PC-3 (cell line): ENCODE data around the gene CLRN3. TPM values are rescaled to one million over a fixed set of nuclear protein-coding genes. Genes with fewer than 3 reads are reported as not detected.

ENCODE experiments used
- ATAC-seq: fragments of 200-7000 bp; cut with Tn5 transposase; 2 replicates; pipeline ENCODE4 v1.9.1; 2020; ENCODE audit warnings: mild to moderate bottlenecking, moderate library complexity
- BruUV-seq: library from RNA; stranded (reverse); fragments of 400-500 nt; replicated peaks from 2 replicates; lab custom pipeline; 2021; lab: Mats Ljungman, UMichigan
- CTCF ChIA-PET: fragments of 300-600 bp; sonication (Branson Sonifier 250); formaldehyde crosslinking; loops from one replicate; lab custom pipeline; 2022; ENCODE audit warnings: antibody characterized with exemption; lab: Charles Lee
- POLR2A ChIA-PET: fragments of 300-600 bp; sonication (Branson Sonifier 250); formaldehyde crosslinking; loops from one replicate; lab custom pipeline; 2022; ENCODE audit warnings: antibody characterized with exemption; ENCODE audit not compliant: unreplicated experiment; lab: Charles Lee
- DNase-seq: peaks from one replicate; pipeline ENCODE4 v3.0.0-alpha.2; 2015
- H2AFZ ChIP-seq: fragments of 300-600 bp; sonication (generic); 2 replicates; pipeline ENCODE4 v1.6.0; 2016; ENCODE audit warnings: antibody characterized with exemption, low read length
- H3F3A ChIP-seq: fragments of 300-600 bp; sonication (generic); one replicate; pipeline ENCODE4 v1.6.0; 2017; ENCODE audit warnings: antibody characterized with exemption, low read length, control low read depth, mild to moderate bottlenecking; ENCODE audit not compliant: unreplicated experiment
- H3K27ac ChIP-seq: fragments of 300-600 bp; sonication (generic); 2 replicates; pipeline ENCODE4 v1.5.1; 2016; ENCODE audit warnings: mild to moderate bottlenecking, low read length
- H3K27me3 ChIP-seq: fragments of 300-600 bp; sonication (generic); 2 replicates; pipeline ENCODE4 v1.6.1; 2016; ENCODE audit warnings: low read length, mixed read lengths
- H3K36me3 ChIP-seq: fragments of 300-600 bp; sonication (generic); 2 replicates; pipeline ENCODE4 v1.6.1; 2016; ENCODE audit warnings: low read depth, mixed run types, low read length, mixed read lengths
- H3K4me1 ChIP-seq: fragments of 300-600 bp; sonication (generic); 2 replicates; pipeline ENCODE4 v1.5.1; 2016; ENCODE audit warnings: low read length; ENCODE audit not compliant: insufficient read depth
- H3K4me2 ChIP-seq: fragments of 300-600 bp; sonication (generic); 2 replicates; pipeline ENCODE4 v1.6.0; 2016; ENCODE audit warnings: low read length
- H3K4me3 ChIP-seq: fragments of 300-600 bp; sonication (generic); 2 replicates; pipeline ENCODE4 v1.5.1; 2016; ENCODE audit warnings: mild to moderate bottlenecking, low read length, mixed read lengths
- H3K79me2 ChIP-seq: fragments of 300-600 bp; sonication (generic); 2 replicates; pipeline ENCODE4 v1.6.1; 2017; ENCODE audit warnings: low read length, mixed read lengths
- H3K9ac ChIP-seq: fragments of 300-600 bp; sonication (generic); 2 replicates; pipeline ENCODE4 v1.6.0; 2016; ENCODE audit warnings: mild to moderate bottlenecking, low read length
- H3K9me2 ChIP-seq: fragments of 300-600 bp; sonication (generic); replicated peaks from 2 replicates; pipeline ENCODE4 v1.6.1; 2016; ENCODE audit warnings: mixed run types, low read length, mixed read lengths
- H3K9me3 ChIP-seq: fragments of 300-600 bp; sonication (generic); 2 replicates; pipeline ENCODE4 v1.6.1; 2016; ENCODE audit warnings: low read length, mixed read lengths
- H4K20me1 ChIP-seq: fragments of 300-600 bp; sonication (generic); 2 replicates; pipeline ENCODE4 v1.6.1; 2016; ENCODE audit warnings: low read length, mixed read lengths
- EZH2 ChIP-seq: fragments of 300-600 bp; sonication (generic); IDR thresholded peaks from one replicate; pipeline ENCODE4 v1.6.1; 2017; ENCODE audit warnings: antibody characterized with exemption, mild to moderate bottlenecking, low read length; ENCODE audit not compliant: unreplicated experiment
- EZH2phosphoT487 ChIP-seq: fragments of 300-600 bp; sonication (generic); IDR thresholded peaks from 2 replicates; pipeline ENCODE4 v1.6.1; 2018; ENCODE audit warnings: mild to moderate bottlenecking, antibody characterized with exemption, low read length, borderline replicate concordance
- intact Hi-C: fragments of 100-400 bp; cut with micrococcal nuclease; formaldehyde crosslinking; loops from 2 replicates; pipeline ENCODE4 v1.9.0; 2023
- total RNA-seq: library from RNA; depleted of rRNA; stranded (reverse); fragments of >200 nt; gene quantifications from 2 replicates; pipeline ENCODE4 v1.2.3, GENCODE V29; 2014
- TF ChIP-seq, protein P1 (sequence below): fragments of 300-600 bp; sonication (generic); conservative IDR thresholded peaks from 2 replicates; pipeline ENCODE4 v1.5.1; 2017; ENCODE audit warnings: antibody characterized with exemption, low read depth, mild to moderate bottlenecking, low read length

The CLRN3 gene
- total RNA-seq, 1 experiment from 2014 or later: not detected

DNA sequence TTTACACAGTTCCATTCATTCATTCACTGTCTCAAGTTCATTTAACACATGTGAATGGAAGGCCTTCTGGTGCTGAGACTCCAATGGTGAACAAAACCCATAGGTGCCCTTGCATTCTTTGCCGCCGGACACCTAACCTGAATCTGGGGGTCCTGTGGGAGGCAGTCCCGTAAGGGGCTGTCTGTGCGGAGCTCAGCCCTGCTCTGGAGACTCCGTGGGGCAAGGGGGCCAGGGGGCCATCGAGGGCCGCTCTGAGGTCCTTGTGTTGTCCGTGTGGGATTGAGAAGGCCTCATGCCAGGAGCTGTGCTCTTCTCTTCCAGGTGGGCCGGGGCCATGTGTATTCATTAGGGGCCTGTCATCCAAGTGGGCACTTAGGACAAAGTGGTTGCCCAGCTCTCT, 29.5 kb upstream of the CLRN3 start:
- Histone ChIP-seq H3K4me3 (no peak overlapping the region), H3K4me2 (no peak overlapping the region), H3K27ac (peak overlapping the region; percentile 41; the same call in 1 of the 2 replicates), H3K9me2 (no peaks in the 10 kb centered on the region), H3F3A (no peaks in the 10 kb centered on the region), H3K79me2 (no peaks in the 10 kb centered on the region), H3K9ac (no peak overlapping the region; the same call in 1 of the 2 replicates), H3K9me3 (no peaks in the 10 kb centered on the region), H3K4me1 (peaks cover 24% of the 10 kb centered on the region), H3K27me3 (no peaks in the 10 kb centered on the region), H4K20me1 (no peaks in the 10 kb centered on the region), H2AFZ (no peak overlapping the region), H3K36me3 (no peaks in the 10 kb centered on the region)
- DNase-seq (no peak), ATAC-seq (no peak)
- ChIA-PET POLR2A (no interaction called here), CTCF (no interaction called here)
- intact Hi-C loops: no loop called here
- TF ChIP-seq EZH2phosphoT487 (no peak), EZH2 (no peak)
- TF ChIP-seq, protein P1, sequence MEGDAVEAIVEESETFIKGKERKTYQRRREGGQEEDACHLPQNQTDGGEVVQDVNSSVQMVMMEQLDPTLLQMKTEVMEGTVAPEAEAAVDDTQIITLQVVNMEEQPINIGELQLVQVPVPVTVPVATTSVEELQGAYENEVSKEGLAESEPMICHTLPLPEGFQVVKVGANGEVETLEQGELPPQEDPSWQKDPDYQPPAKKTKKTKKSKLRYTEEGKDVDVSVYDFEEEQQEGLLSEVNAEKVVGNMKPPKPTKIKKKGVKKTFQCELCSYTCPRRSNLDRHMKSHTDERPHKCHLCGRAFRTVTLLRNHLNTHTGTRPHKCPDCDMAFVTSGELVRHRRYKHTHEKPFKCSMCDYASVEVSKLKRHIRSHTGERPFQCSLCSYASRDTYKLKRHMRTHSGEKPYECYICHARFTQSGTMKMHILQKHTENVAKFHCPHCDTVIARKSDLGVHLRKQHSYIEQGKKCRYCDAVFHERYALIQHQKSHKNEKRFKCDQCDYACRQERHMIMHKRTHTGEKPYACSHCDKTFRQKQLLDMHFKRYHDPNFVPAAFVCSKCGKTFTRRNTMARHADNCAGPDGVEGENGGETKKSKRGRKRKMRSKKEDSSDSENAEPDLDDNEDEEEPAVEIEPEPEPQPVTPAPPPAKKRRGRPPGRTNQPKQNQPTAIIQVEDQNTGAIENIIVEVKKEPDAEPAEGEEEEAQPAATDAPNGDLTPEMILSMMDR: no peak
- no TSS peak for BruUV-seq

DNA sequence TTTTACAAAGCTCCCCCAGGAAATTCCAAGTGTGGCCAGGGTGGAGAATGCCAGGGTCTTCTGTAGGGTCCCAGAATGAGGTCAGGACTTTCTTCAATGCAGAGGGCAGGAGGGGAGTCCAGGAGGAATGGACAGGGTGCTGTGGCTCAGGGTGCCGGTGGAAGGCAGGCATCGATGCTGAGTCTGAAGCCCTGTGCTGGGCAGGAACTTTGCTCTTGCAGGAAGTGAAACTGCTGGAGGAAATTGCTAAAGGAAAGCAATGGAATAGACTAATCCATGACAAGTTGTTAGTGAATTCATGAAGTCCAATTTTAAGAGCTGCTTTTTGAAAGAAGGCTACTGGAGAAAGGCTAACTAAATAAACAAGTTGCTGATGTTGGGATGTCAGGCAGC, 29.0 kb upstream of the CLRN3 start:
- BruUV-seq: no TSS peak
- Histone ChIP-seq H3K4me3 (no peak overlapping the region), H3K36me3 (no peaks in the 10 kb centered on the region), H4K20me1 (no peaks in the 10 kb centered on the region), H3K79me2 (no peaks in the 10 kb centered on the region), H3K27me3 (no peaks in the 10 kb centered on the region), H3K9me3 (no peaks in the 10 kb centered on the region), H3F3A (no peaks in the 10 kb centered on the region), H3K27ac (no peak overlapping the region), H3K9ac (no peak overlapping the region), H3K4me1 (peaks cover 24% of the 10 kb centered on the region), H3K4me2 (no peak overlapping the region), H3K9me2 (no peaks in the 10 kb centered on the region), H2AFZ (no peak overlapping the region)
- ChIA-PET CTCF (no interaction called here), POLR2A (no interaction called here)
- TF ChIP-seq, protein P1: no peak
- no peak for TF ChIP-seq EZH2phosphoT487
- ATAC-seq: no peak
- intact Hi-C loops: no loop called here
- DNase-seq: no peak

DNA sequence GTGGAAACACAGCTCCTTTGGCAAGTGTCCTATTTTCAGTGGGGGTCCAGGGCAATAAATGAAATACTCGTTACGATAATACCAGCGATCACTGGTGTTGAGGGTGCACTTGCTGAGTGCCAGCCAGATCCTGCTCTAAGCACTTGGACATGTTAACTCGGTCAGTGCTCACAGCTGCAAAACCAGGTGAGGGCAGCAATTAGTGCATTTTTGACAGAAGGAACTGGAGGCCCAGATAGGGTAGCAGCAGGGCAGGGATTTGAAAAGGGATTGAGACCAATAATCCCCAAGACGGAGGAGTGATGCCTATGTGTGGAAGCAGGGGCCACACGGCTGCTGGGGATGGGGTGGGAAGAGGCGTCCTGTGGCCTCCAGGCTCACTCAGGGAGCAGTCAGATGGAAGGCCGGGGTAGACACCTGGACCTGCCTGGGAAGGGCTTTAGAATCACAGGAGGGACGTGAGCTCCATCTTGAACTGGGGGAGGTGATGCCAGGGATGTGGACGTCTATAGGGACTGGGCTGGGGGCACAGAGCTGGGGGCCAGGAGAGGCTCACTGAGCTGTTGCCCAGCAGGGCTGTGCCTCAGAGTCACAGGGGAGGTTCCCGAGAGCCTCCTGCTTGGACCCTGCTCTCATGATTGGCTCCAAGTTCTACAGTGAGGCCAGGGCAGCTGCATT, 28.5 kb upstream of the CLRN3 start:
- no peak overlapping the region for H3K4me3 ChIP-seq
- no TSS peak for BruUV-seq
- no peak overlapping the region for H3K4me2 ChIP-seq
- ChIA-PET CTCF (no interaction called here), POLR2A (no interaction called here)
- ATAC-seq (no peak), DNase-seq (no peak)
- no peaks in the 10 kb centered on the region for H3K27me3 ChIP-seq
- intact Hi-C loops: no loop called here
- no peak overlapping the region for H3K27ac ChIP-seq
- H2AFZ ChIP-seq: no peak overlapping the region
- no peaks in the 10 kb centered on the region for H4K20me1 ChIP-seq
- TF ChIP-seq, protein P1: no peak
- TF ChIP-seq EZH2phosphoT487 (no peak), EZH2 (no peak)
- no peaks in the 10 kb centered on the region for H3F3A ChIP-seq
- no peaks in the 10 kb centered on the region for H3K9me2 ChIP-seq
- no peaks in the 10 kb centered on the region for H3K9me3 ChIP-seq
- H3K36me3 ChIP-seq: no peaks in the 10 kb centered on the region
- H3K79me2 ChIP-seq: no peaks in the 10 kb centered on the region
- peaks cover 24% of the 10 kb centered on the region for H3K4me1 ChIP-seq
- no peak overlapping the region for H3K9ac ChIP-seq
